ENCODE data around the gene PIGT. TPM values are rescaled to one million over a fixed set of nuclear protein-coding genes. Genes with fewer than 3 reads are reported as not detected.
A peak's percentile ranks its signal among the peaks of the same experiment; 100 is the strongest.

Gene PIGT
- total RNA-seq, 1 experiment from 2014 or later: 108 TPM

DNA sequence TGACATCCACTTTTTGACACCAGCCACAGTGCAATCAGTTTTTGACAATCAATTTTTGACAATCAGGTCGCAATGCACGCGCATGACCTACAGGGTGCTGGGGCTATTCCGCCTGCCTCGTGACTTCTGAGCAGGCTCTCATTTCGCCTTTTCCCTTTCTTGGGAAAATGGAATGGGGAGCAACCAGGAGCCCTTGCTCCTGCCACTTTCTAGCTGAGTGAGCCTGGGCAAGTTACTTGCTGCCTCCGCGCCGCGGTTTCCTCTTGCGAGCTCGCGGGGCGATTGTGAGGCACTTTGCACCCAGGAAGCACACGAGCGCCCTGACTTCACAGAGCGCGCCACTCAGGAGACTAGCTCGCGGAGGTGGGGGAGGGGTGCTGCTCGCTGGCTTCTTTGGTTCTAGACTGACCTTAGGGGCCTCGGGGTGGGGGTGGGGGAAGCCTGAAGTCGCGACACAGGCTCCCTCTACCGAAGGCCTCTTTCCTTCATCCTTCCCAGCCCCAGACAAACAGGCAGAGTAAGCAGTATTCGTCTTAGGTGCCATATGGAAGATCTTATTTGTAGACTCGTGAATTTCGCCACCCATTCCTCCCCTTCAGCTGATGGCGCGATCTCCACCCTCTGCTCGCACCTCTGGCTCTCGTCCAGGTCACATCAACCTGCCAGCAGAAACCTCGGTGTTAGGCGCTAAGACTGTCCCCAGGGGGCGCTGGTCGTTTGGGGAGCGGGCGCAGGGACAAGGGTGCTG is 42.4 kb upstream of the PIGT start:
- H3K27ac ChIP-seq (ENCODE audit: low read length): peak overlapping the region; percentile 59; the same call in 1 of the 2 replicates
- H3K27me3 ChIP-seq (ENCODE audit: control insufficient read depth, insufficient read depth, low read length): no peaks in the 10 kb centered on the region
- no peaks in the 10 kb centered on the region for H3K9me3 ChIP-seq (ENCODE audit: control insufficient read depth, insufficient read depth, low read depth, low read length)
- peak overlapping the region; percentile 46 to 75 for H3K4me3 ChIP-seq (ENCODE audit: low read depth in 2 of 2, low read length in 2 of 2)
- peaks cover 6% of the 10 kb centered on the region; the same call in 1 of the 2 replicates for H3K4me1 ChIP-seq (ENCODE audit: control insufficient read depth, insufficient read depth, low read length)
- DNase-seq (ENCODE audit: low read depth, low spot score) (peak; percentile 75), ATAC-seq (peak; percentile 94)
- intact Hi-C loops (cut with micrococcal nuclease; ENCODE audit: unreplicated experiment) (loop anchor here (2.0 kb wide), 1 partner anchor 63 kb away; no protein-coding TSS in a partner anchor), in situ Hi-C loops (cut with HindIII; ENCODE audit: low pct_unique_long_range_greater_than_20kb, low sequenced_read_pairs) (no loop called here)
- no TSS peak for BruUV-seq (replicated peaks)
- ChIA-PET CTCF (interaction anchor here (0.6 to 3.8 kb wide), 12 partner anchors 11 to 400 kb away, joined by 3 to 47 read pairs (median 4); partner anchors contain the start of genes PIGT and SYS1), POLR2A (interaction anchor here (0.5 to 0.9 kb wide), 4 partner anchors 8 to 148 kb away, joined by 3 to 5 read pairs (median 4); partner anchors contain the start of gene SYS1)
- no peaks in the 10 kb centered on the region; the same call in 1 of the 2 replicates for H3K36me3 ChIP-seq (ENCODE audit: control insufficient read depth, insufficient read depth, low read length)
- TF ChIP-seq POLR2AphosphoS5 (IDR thresholded peaks at IDR 0.05; ENCODE audit: low read depth, low read length): peak; percentile 39; the same call in 1 of the 2 replicates
- TF ChIP-seq, protein P1, sequence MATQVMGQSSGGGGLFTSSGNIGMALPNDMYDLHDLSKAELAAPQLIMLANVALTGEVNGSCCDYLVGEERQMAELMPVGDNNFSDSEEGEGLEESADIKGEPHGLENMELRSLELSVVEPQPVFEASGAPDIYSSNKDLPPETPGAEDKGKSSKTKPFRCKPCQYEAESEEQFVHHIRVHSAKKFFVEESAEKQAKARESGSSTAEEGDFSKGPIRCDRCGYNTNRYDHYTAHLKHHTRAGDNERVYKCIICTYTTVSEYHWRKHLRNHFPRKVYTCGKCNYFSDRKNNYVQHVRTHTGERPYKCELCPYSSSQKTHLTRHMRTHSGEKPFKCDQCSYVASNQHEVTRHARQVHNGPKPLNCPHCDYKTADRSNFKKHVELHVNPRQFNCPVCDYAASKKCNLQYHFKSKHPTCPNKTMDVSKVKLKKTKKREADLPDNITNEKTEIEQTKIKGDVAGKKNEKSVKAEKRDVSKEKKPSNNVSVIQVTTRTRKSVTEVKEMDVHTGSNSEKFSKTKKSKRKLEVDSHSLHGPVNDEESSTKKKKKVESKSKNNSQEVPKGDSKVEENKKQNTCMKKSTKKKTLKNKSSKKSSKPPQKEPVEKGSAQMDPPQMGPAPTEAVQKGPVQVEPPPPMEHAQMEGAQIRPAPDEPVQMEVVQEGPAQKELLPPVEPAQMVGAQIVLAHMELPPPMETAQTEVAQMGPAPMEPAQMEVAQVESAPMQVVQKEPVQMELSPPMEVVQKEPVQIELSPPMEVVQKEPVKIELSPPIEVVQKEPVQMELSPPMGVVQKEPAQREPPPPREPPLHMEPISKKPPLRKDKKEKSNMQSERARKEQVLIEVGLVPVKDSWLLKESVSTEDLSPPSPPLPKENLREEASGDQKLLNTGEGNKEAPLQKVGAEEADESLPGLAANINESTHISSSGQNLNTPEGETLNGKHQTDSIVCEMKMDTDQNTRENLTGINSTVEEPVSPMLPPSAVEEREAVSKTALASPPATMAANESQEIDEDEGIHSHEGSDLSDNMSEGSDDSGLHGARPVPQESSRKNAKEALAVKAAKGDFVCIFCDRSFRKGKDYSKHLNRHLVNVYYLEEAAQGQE (IDR thresholded peaks at IDR 0.05; ENCODE audit: insufficient read depth in 1 of 2, low read depth in 2 of 2, low read length in 1 of 2): no peak
- TF ChIP-seq, protein P2, sequence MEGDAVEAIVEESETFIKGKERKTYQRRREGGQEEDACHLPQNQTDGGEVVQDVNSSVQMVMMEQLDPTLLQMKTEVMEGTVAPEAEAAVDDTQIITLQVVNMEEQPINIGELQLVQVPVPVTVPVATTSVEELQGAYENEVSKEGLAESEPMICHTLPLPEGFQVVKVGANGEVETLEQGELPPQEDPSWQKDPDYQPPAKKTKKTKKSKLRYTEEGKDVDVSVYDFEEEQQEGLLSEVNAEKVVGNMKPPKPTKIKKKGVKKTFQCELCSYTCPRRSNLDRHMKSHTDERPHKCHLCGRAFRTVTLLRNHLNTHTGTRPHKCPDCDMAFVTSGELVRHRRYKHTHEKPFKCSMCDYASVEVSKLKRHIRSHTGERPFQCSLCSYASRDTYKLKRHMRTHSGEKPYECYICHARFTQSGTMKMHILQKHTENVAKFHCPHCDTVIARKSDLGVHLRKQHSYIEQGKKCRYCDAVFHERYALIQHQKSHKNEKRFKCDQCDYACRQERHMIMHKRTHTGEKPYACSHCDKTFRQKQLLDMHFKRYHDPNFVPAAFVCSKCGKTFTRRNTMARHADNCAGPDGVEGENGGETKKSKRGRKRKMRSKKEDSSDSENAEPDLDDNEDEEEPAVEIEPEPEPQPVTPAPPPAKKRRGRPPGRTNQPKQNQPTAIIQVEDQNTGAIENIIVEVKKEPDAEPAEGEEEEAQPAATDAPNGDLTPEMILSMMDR (IDR thresholded peaks at IDR 0.05): peak; percentile 97

DNA sequence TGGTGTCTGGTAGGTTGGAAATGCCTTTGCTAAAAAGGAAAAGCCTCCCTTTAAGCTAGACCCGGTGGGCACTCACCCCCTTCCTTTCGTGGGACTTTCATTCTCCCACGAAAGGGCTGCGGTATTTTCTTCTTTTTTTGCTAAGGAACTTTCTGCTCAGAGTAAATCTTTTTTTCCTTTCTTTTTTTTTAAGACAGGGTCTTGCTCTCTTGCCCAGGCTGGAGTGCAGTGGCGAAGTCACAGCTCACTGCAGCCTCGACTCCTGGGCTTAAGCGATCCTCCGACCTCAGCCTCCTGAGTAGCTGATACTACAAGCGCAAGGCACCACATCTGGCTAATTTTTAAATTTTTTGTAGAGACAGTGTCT is 41.9 kb upstream of the PIGT start:
- CTCF ChIA-PET: interaction anchor here (0.6 to 3.8 kb wide), 10 partner anchors 11 to 238 kb away, joined by 3 to 47 read pairs (median 5); partner anchors contain the start of genes PIGT and SYS1
- in situ Hi-C loops (cut with HindIII; ENCODE audit: low pct_unique_long_range_greater_than_20kb, low sequenced_read_pairs): no loop called here
- peaks cover 6% of the 10 kb centered on the region; the same call in 1 of the 2 replicates for H3K4me1 ChIP-seq (ENCODE audit: control insufficient read depth, insufficient read depth, low read length)
- TF ChIP-seq, protein P1 (IDR thresholded peaks at IDR 0.05; ENCODE audit: insufficient read depth in 1 of 2, low read depth in 2 of 2, low read length in 1 of 2): no peak
- no peak for TF ChIP-seq POLR2AphosphoS5 (IDR thresholded peaks at IDR 0.05; ENCODE audit: low read depth, low read length)
- TF ChIP-seq TCF7L2 (IDR thresholded peaks at IDR 0.05; ENCODE audit: low read depth, low read length): no peak
- TF ChIP-seq SIN3A (IDR thresholded peaks at IDR 0.05; ENCODE audit: borderline replicate concordance, insufficient read depth, low read depth, low read length): no peak
- ATAC-seq: no peak
- peak overlapping the region; percentile 46 to 75; a peak in 3 of 4 replicates for H3K4me3 ChIP-seq (ENCODE audit: low read depth in 2 of 2, low read length in 2 of 2)
- POLR2A ChIA-PET: interaction anchor here (0.5 to 0.9 kb wide), 3 partner anchors 11 to 148 kb away, joined by 4 to 5 read pairs (median 5); partner anchors contain the start of gene SYS1
- H3K27me3 ChIP-seq (ENCODE audit: control insufficient read depth, insufficient read depth, low read length): no peaks in the 10 kb centered on the region
- DNase-seq (ENCODE audit: low read depth, low spot score): no peak
- BruUV-seq (replicated peaks): no TSS peak
- H3K27ac ChIP-seq (ENCODE audit: low read length): no peak overlapping the region
- no peaks in the 10 kb centered on the region for H3K9me3 ChIP-seq (ENCODE audit: control insufficient read depth, insufficient read depth, low read depth, low read length)
- no peaks in the 10 kb centered on the region; the same call in 1 of the 2 replicates for H3K36me3 ChIP-seq (ENCODE audit: control insufficient read depth, insufficient read depth, low read length)
- intact Hi-C loops (cut with micrococcal nuclease; ENCODE audit: unreplicated experiment): no loop called here
